Ovary (tissue), 9 donors: ENCODE measurements around the gene ESAM. TPM values are rescaled to one million over a fixed set of nuclear protein-coding genes. Genes with fewer than 3 reads are reported as not detected.

Experiments
- DNase-seq, 5 donors: peaks; one replicate each; pipeline ENCODE4 v3.0.0-alpha.2; 2019 to 2020
- H3K27ac ChIP-seq, 2 donors: fragments of 200-600 bp; one replicate each; pipeline versions ENCODE4 v1.5.1 to v1.8.0; 2019 to 2022
- H3K27me3 ChIP-seq: fragments of 200-600 bp; one replicate; pipeline ENCODE4 v1.8.0; 2022
- H3K36me3 ChIP-seq: fragments of 200-600 bp; sonication (generic); one replicate; pipeline ENCODE4 v1.5.1; 2019
- H3K4me1 ChIP-seq: one replicate; pipeline ENCODE4 v1.8.1; 2013; ENCODE audit warnings: mild to moderate bottlenecking, moderate library complexity; ENCODE audit not compliant: insufficient read depth
- H3K4me3 ChIP-seq: fragments of 200-600 bp; sonication (generic); one replicate; pipeline ENCODE4 v1.5.1; 2017
- H3K9me3 ChIP-seq, 2 donors: fragments of 200-600 bp in 1 of 2; sonication (generic) in 1 of 2; one replicate each; pipeline versions ENCODE4 v1.5.1 to v1.8.1; 2013 to 2019; ENCODE audit warnings: mild to moderate bottlenecking in 1 of 2, moderate library complexity in 1 of 2
- CTCF ChIP-seq, 3 donors: fragments of 450-650 bp in 2 of 3; fragments of 200-600 bp in 1 of 3; IDR thresholded peaks; one replicate each; pipeline versions ENCODE4 v1.5.1 to v1.8.0; 2016 to 2022; ENCODE audit warnings: antibody characterized with exemption in 3 of 3, mild to moderate bottlenecking in 1 of 3
- EP300 ChIP-seq: sonication (generic); formaldehyde crosslinking; IDR thresholded peaks from one replicate; pipeline ENCODE4 v1.6.1; 2017; ENCODE audit warnings: antibody characterized with exemption
- POLR2A ChIP-seq: fragments of 450-650 bp; IDR thresholded peaks from one replicate; pipeline ENCODE4 v1.6.1; 2017; ENCODE audit warnings: antibody characterized with exemption, mild to moderate bottlenecking, moderate library complexity
- WGBS, 3 donors: extraction: QIAGEN DNeasy Blood & Tissue Kit in 1 of 3; methylation state at CpG; one replicate each; pipeline versions ENCODE4 v1.1.5 to v1.1.7; 2013 to 2017; 5-methylcytosine and 5-hydroxymethylcytosine counted together
- intact Hi-C, 4 donors: fragments of 100-400 bp; cut with DNase I; formaldehyde crosslinking; loops; one replicate each; pipeline versions ENCODE4 v1.11.0 to v1.15.1; 2022 to 2023
- polyA plus RNA-seq, 2 donors: library from polyadenylated mRNA; stranded (reverse); fragments of 200-250 nt in 1 of 2; fragments of 350-450 nt in 1 of 2; fragmentation: Illumina TruSeq in 1 of 2; extraction: RNeasy Lipid Tissue Mini Kit (QIAGEN cat#74804) in 1 of 2; gene quantifications; one replicate each; pipeline ENCODE4 v1.2.3, GENCODE V29; 2013 to 2014
- total RNA-seq, 7 donors: library from RNA; depleted of rRNA in 2 of 7; stranded (reverse); fragments of >200 nt in 2 of 7; fragmentation: NEBNext Ultra II Directional in 3 of 7; extraction: Animal tissue kit (Norgen Biotek cat#: 25700) in 3 of 7; gene quantifications; one replicate each; pipeline versions ENCODE4 v1.1.0 to v1.2.4, GENCODE V29; 2016 to 2023
- donor health status: DM: no; HTN: no; CAD: no; lungs with moderate emphysema.
- donor health status: DM: no; HTN: no; CAD: no.
- donor health status: Bipolar disorder and iron deficiency.
- donor health status: DM: yes; HTN: yes; CAD: no.
- donor health status: DM: no; HTN: no; CAD: no.
- donor health status: DM: yes; HTN: yes; CAD: no.

The ESAM gene
- total and polyA plus RNA-seq, 9 donors: 7.3 to 46.6 (median 11.2) TPM

- H3K4me3 ChIP-seq: peak overlapping the region; percentile 41
- intact Hi-C loops: loop anchor here in 3 of 4 donors (2.0 to 10.0 kb wide), 5 partner anchors 75 to 95 kb away; partner anchors contain the start of genes SIAE (in 1 of the 3) and SPA17 (in 1 of the 3)
- H3K36me3 ChIP-seq: no peaks in the 10 kb centered on the region
- DNase-seq: no peak
- H3K4me1 ChIP-seq: peaks cover 4% of the 10 kb centered on the region
- H3K9me3 ChIP-seq: no peaks in the 10 kb centered on the region
- no peak overlapping the region for H3K27ac ChIP-seq
- H3K27me3 ChIP-seq: peaks cover 7% of the 10 kb centered on the region
- WGBS, 3 donors: 1 to 3% (median 2%) methylated on average over 43 to 45 of the region's 45 CpGs
- no peak for TF ChIP-seq POLR2A
- TF ChIP-seq CTCF (IDR thresholded peaks at IDR 0.05): no peak
- no peak for TF ChIP-seq EP300
These were observed 600 bp upstream of the ESAM start for GRCh38 chr11:124762624-124763155.

DNA sequence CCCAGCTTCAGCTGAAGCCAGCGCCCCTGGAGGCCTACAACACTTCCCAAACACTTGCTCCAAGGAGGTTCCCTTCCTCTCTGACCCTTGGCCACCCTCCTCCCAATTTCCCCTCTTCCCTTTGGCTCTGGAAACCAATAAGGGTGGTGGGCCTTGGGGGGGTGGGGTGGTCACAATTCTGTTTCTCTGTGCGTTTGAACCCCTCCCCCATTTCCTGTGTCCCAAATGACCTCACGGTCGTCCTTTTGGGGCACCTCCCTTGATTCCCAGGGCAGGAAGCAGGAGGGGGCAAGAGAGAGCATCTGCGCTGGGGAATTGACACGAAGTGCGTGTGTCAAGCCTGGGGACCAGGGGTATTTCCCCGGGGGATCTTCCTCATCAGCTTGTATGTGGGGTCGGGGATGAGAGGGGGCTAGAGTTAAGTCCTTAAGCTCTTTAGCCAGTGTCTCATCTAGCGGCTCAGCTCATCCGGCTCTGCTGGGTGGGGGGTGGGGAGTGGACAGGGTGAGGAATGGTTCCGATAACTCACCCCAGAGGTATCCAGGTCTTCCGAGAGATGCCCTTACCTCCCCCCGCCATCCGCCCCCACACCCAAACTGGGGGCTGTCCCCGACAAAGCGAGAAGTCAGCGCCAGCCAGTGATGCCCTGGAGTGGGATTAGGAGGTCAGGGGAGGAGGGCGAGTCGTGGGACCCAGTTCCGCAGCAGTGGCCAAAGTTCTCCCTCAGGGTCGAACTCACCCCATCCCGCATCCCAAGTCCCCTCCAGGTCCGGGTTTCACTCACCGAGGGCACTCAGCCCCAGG lies 587 bp downstream of the ESAM start:
- Histone ChIP-seq H3K9me3 (no peaks in the 10 kb centered on the region), H3K36me3 (no peaks in the 10 kb centered on the region), H3K4me1 (peaks cover 4% of the 10 kb centered on the region), H3K27me3 (peaks cover 7% of the 10 kb centered on the region), H3K4me3 (peak overlapping the region; percentile 41), H3K27ac (peak overlapping the region in 1 of 2 donors; percentile 56)
- TF ChIP-seq CTCF (IDR thresholded peaks at IDR 0.05) (no peak), EP300 (no peak), POLR2A (no peak)
- intact Hi-C loops: loop anchor here in 3 of 4 donors (2.0 to 10.0 kb wide), 5 partner anchors 76 to 94 kb away; partner anchors contain the start of genes SIAE (in 1 of the 3) and SPA17 (in 1 of the 3)
- no peak for DNase-seq
- 8 to 15% (median 13%) methylated on average over 22 to 25 of the region's 25 CpGs for WGBS, 3 donors

GRCh38 chr11:124760806-124761205 lies 1.3 kb downstream of the ESAM start:
- Histone ChIP-seq H3K27me3 (peaks cover 7% of the 10 kb centered on the region), H3K27ac (peak overlapping the region in 1 of 2 donors; percentile 9), H3K9me3 (no peaks in the 10 kb centered on the region), H3K4me3 (peak overlapping the region; percentile 15), H3K4me1 (peaks cover 4% of the 10 kb centered on the region), H3K36me3 (no peaks in the 10 kb centered on the region)
- 38 to 51% (median 40%) methylated on average over 3 of the region's 3 CpGs for WGBS, 3 donors
- intact Hi-C loops: loop anchor here in 3 of 4 donors (5.0 to 10.0 kb wide), 3 partner anchors 76 to 94 kb away; no protein-coding TSS in a partner anchor
- DNase-seq: no peak
- TF ChIP-seq CTCF (IDR thresholded peaks at IDR 0.05): no peak
- no peak for TF ChIP-seq EP300
- no peak for TF ChIP-seq POLR2A

DNA sequence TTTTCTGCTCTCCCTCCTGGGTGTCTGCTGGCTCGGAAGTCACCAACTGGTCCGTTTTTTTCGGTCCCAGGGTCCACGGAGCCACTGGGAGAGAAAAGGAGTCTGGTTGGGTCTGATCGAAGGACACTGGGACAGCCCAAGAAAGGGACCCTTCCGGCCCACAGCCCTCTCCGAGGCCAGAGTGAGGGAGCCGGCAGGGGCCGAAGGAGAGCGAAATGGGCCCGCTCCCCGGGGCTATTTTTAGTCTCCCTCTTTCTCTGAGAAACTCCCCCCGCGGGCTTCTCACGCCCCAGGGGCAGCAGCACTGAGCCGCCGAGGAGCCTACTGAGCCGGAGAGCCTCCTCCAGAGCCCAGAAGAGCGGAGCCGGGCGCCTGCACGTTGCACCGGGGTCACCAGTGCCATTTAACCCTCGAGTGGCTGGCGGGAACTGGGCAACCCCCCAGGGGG lies 1.9 kb downstream of the ESAM start:
- Histone ChIP-seq H3K27ac (peak overlapping the region; percentile 9 to 19), H3K36me3 (no peaks in the 10 kb centered on the region), H3K9me3 (no peaks in the 10 kb centered on the region), H3K27me3 (peaks cover 7% of the 10 kb centered on the region), H3K4me3 (peak overlapping the region; percentile 15), H3K4me1 (peaks cover 4% of the 10 kb centered on the region)
- intact Hi-C loops: loop anchor here in 3 of 4 donors (5.0 to 10.0 kb wide), 3 partner anchors 77 to 93 kb away; no protein-coding TSS in a partner anchor
- 4 to 8% (median 4%) methylated on average over 25 of the region's 25 CpGs for WGBS, 3 donors
- DNase-seq: no peak
- TF ChIP-seq EP300 (no peak), POLR2A (no peak), CTCF (IDR thresholded peaks at IDR 0.05) (no peak)
